HTR-8/SVneo (cell line): ENCODE data around the gene GJD4.

Source experiments
- DNase-seq: peaks from one replicate; pipeline ENCODE4 v3.0.0; 2011; ENCODE audit warnings: low spot score, mixed read lengths; ENCODE audit not compliant: insufficient read length
- FAIRE-seq: peaks from 2 replicates; lab custom pipeline; 2011; peaks lifted over from hg19 to GRCh38; lab: Jason Lieb, UNC

The GJD4 gene

GRCh38 chr10:35605191-35605590 is at the start of gene GJD4:
TSS of gene GJD4 (plus strand) at chr10:35605341. CDS start at chr10:35605568, 227 bp downstream.
- FAIRE-seq (peak; percentile 38), DNase-seq (no peak)

GRCh38 chr10:35555962-35556930 is 48.9 kb upstream of the GJD4 start:
- DNase-seq: peak; percentile 18
- FAIRE-seq: no peak

GRCh38 chr10:35558276-35558675 is 46.9 kb upstream of the GJD4 start:
- FAIRE-seq (no peak), DNase-seq (no peak)

- FAIRE-seq (peak; percentile 63), DNase-seq (no peak)
Observed at GRCh38 chr10:35559416-35559815, 45.7 kb upstream of the GJD4 start.

GRCh38 chr10:35561715-35562114 is 43.4 kb upstream of the GJD4 start:
- no peak for FAIRE-seq
- DNase-seq: no peak

- FAIRE-seq: no peak
- no peak for DNase-seq
Observed at GRCh38 chr10:35562427-35562826, 42.7 kb upstream of the GJD4 start.

- FAIRE-seq: peak; percentile 80
- DNase-seq: peak; percentile 86
Observed at GRCh38 chr10:35563261-35563891, 41.8 kb upstream of the GJD4 start.

- peak; percentile 4 for FAIRE-seq
- DNase-seq: no peak
Observed at GRCh38 chr10:35564341-35564968, 40.7 kb upstream of the GJD4 start.

GRCh38 chr10:35565602-35566081 is 39.5 kb upstream of the GJD4 start:
- FAIRE-seq: no peak

GRCh38 chr10:35567951-35568350 is 37.2 kb upstream of the GJD4 start:
- peak; percentile 33 for FAIRE-seq
- no peak for DNase-seq

More at GRCh38 chr10:35565602-35566081, 39.5 kb upstream of the GJD4 start:
- no peak for DNase-seq

GRCh38 chr10:35568483-35569015 is 36.6 kb upstream of the GJD4 start:
- no peak for FAIRE-seq
- no peak for DNase-seq

- DNase-seq (no peak), FAIRE-seq (no peak)
Observed at GRCh38 chr10:35569111-35569707, 35.9 kb upstream of the GJD4 start.

GRCh38 chr10:35569836-35570235 is 35.3 kb upstream of the GJD4 start:
- FAIRE-seq (no peak), DNase-seq (no peak)

- no peak for DNase-seq
- no peak for FAIRE-seq
Observed at GRCh38 chr10:35570397-35570796, 34.7 kb upstream of the GJD4 start.

- FAIRE-seq: no peak
- no peak for DNase-seq
Observed at GRCh38 chr10:35572583-35572982, 32.6 kb upstream of the GJD4 start.

GRCh38 chr10:35573796-35574195 is 31.3 kb upstream of the GJD4 start:
- DNase-seq: no peak
- no peak for FAIRE-seq

- FAIRE-seq (peak; percentile 52), DNase-seq (peak; percentile 67)
Observed at GRCh38 chr10:35574924-35575352, 30.2 kb upstream of the GJD4 start.

GRCh38 chr10:35575640-35576039 is 29.5 kb upstream of the GJD4 start:
- FAIRE-seq (peak; percentile 16), DNase-seq (no peak)

- FAIRE-seq (no peak), DNase-seq (no peak)
Observed at GRCh38 chr10:35576730-35577129, 28.4 kb upstream of the GJD4 start.
